CD4-positive, alpha-beta memory T cell (primary cell): ENCODE data around the gene HDC. TPM values are rescaled to one million over a fixed set of nuclear protein-coding genes. Genes with fewer than 3 reads are reported as not detected.

Experiments
- CTCF ChIA-PET: fragments of 350-600 bp; sonication (Branson Sonifier 250); formaldehyde crosslinking; loops from one replicate; lab custom pipeline; 2021; ENCODE audit warnings: inconsistent platforms; ENCODE audit not compliant: partially characterized antibody; lab: Charles Lee
- POLR2A ChIA-PET: fragments of 350-600 bp; sonication (Branson Sonifier 250); formaldehyde crosslinking; loops from one replicate; lab custom pipeline; 2021; ENCODE audit not compliant: partially characterized antibody; lab: Charles Lee
- DNase-seq, 5 donors: peaks; one replicate each; pipeline versions ENCODE4 v3.0.0 to v3.0.0-alpha.2; 2020 to 2022; ENCODE audit warnings: mixed read lengths in 1 of 5
- H3K27ac ChIP-seq: one replicate; pipeline ENCODE4 v1.7.0; 2013; ENCODE audit warnings: low read depth, low read length
- H3K27me3 ChIP-seq: 2 replicates; pipeline ENCODE4 v1.7.0; 2013; ENCODE audit warnings: mild to moderate bottlenecking, low read length, moderate library complexity; ENCODE audit not compliant: insufficient read depth
- H3K36me3 ChIP-seq: 2 replicates; pipeline ENCODE4 v1.7.0; 2013; ENCODE audit warnings: mild to moderate bottlenecking, low read length, moderate library complexity; ENCODE audit not compliant: insufficient read depth
- H3K4me1 ChIP-seq: 2 replicates; pipeline ENCODE4 v1.7.0; 2013; ENCODE audit warnings: mild to moderate bottlenecking, low read length, moderate library complexity; ENCODE audit not compliant: insufficient read depth
- H3K4me3 ChIP-seq, 2 donors: one replicate each; pipeline ENCODE4 v1.7.0; 2013; ENCODE audit warnings: low read length in 2 of 2, mild to moderate bottlenecking in 1 of 2
- H3K9me3 ChIP-seq, 2 donors: one replicate each; pipeline ENCODE4 v1.7.0; 2013; ENCODE audit warnings: low read length in 2 of 2, control low read depth in 1 of 2; ENCODE audit not compliant: control insufficient read depth in 1 of 2
- H3K27ac Mint-ChIP-seq, 7 donors: one replicate each; pipeline ENCODE4 v1.8.0; 2020 to 2021; ENCODE audit warnings: mixed read lengths in 7 of 7, mild to moderate bottlenecking in 6 of 7, inconsistent platforms in 3 of 7, moderate library complexity in 3 of 7
- H3K27me3 Mint-ChIP-seq, 2 donors: one replicate each; pipeline ENCODE4 v1.8.0; 2020 to 2021; ENCODE audit warnings: mixed read lengths in 2 of 2
- H3K36me3 Mint-ChIP-seq, 2 donors: one replicate each; pipeline ENCODE4 v1.8.0; 2020 to 2021; ENCODE audit warnings: mixed read lengths in 2 of 2, inconsistent platforms in 1 of 2, mild to moderate bottlenecking in 1 of 2
- H3K4me1 Mint-ChIP-seq, 4 donors: one replicate each; pipeline ENCODE4 v1.8.0; 2020 to 2021; ENCODE audit warnings: mixed read lengths in 4 of 4, mild to moderate bottlenecking in 1 of 4
- H3K4me3 Mint-ChIP-seq, 8 donors: one replicate each; pipeline ENCODE4 v1.8.0; 2020 to 2021; ENCODE audit warnings: mixed read lengths in 8 of 8, mild to moderate bottlenecking in 7 of 8, moderate library complexity in 6 of 8, inconsistent platforms in 3 of 8
- H3K9me3 Mint-ChIP-seq, 8 donors: one replicate each; pipeline ENCODE4 v1.8.0; 2020 to 2021; ENCODE audit warnings: mixed read lengths in 8 of 8, mild to moderate bottlenecking in 5 of 8, inconsistent platforms in 3 of 8, moderate library complexity in 1 of 8
- intact Hi-C: fragments of 100-400 bp; cut with micrococcal nuclease; formaldehyde crosslinking; loops from one replicate; pipeline ENCODE4 v1.15.1; 2023
- polyA plus RNA-seq, 2 donors: library from polyadenylated mRNA; unstranded; fragments of 300-500 nt; fragmentation: Illumina TruSeq; gene quantifications; one replicate each; pipeline ENCODE4 v1.2.3, GENCODE V29; 2021
- total RNA-seq, 2 experiments: library from RNA; stranded (reverse); gene quantifications; one replicate each; pipeline ENCODE4 v1.2.3, GENCODE V29; 2021

HDC gene
- total and polyA plus RNA-seq, 4 experiments from 2014 or later, result 0.18 TPM; not detected in 3

- no peaks in the 10 kb centered on the region for H3K36me3 Mint-ChIP-seq
- H3K27ac Mint-ChIP-seq, result no peak overlapping the region
- CTCF ChIA-PET, result no interaction called here
- H3K4me1 Mint-ChIP-seq, result no peaks in the 10 kb centered on the region
- H3K4me1 ChIP-seq, result no peaks in the 10 kb centered on the region
- no peaks in the 10 kb centered on the region for H3K9me3 Mint-ChIP-seq
- no peaks in the 10 kb centered on the region for H3K9me3 ChIP-seq
- no peak for DNase-seq
- no peaks in the 10 kb centered on the region for H3K36me3 ChIP-seq
- POLR2A ChIA-PET, result interaction anchor here (0.6 kb wide), 1 partner anchor 1332 kb away, joined by 3 read pairs; no protein-coding TSS in a partner anchor
- no peak overlapping the region for H3K4me3 ChIP-seq
- H3K27me3 Mint-ChIP-seq, result no peaks in the 10 kb centered on the region
- no peak overlapping the region for H3K4me3 Mint-ChIP-seq
- no peaks in the 10 kb centered on the region for H3K27me3 ChIP-seq
- no peak overlapping the region for H3K27ac ChIP-seq
- intact Hi-C loops, result no loop called here
These were observed 73.4 kb downstream of the HDC start for GRCh38 chr15:50192164-50192563.

Other genes starting within 250 kb of the HDC start
- under 1 TPM; 0.44 to 0.67 TPM for gene ATP8B4, start 146.5 kb downstream of the HDC start, total RNA-seq
- under 1 TPM in 1 of 2 donors, not detected in 1; 0.11 TPM for gene ATP8B4, start 146.5 kb downstream of the HDC start, polyA plus RNA-seq
- under 1 TPM; 0.61 to 0.75 TPM for gene SLC27A2, start 83.5 kb downstream of the HDC start, total RNA-seq
- gene SLC27A2, start 83.5 kb downstream of the HDC start, polyA plus RNA-seq, result under 1 TPM in 1 of 2 donors, not detected in 1; 0.93 TPM
- 10 to 100 TPM; 15.1 to 17.0 TPM for gene GABPB1, start 89.5 kb upstream of the HDC start, total RNA-seq
- gene GABPB1, start 89.5 kb upstream of the HDC start, polyA plus RNA-seq, result 10 to 100 TPM; 28.9 to 31.6 TPM
- gene USP8, start 158.7 kb upstream of the HDC start, total RNA-seq, result 10 to 100 TPM; 68.9 to 70.9 TPM
- 10 to 100 TPM; 23.5 to 52.7 TPM for gene USP8, start 158.7 kb upstream of the HDC start, polyA plus RNA-seq